Measurements from ENCODE around the gene STRN4. TPM values are rescaled to one million over a fixed set of nuclear protein-coding genes. Genes with fewer than 3 reads are reported as not detected.
A peak's percentile ranks its signal among the peaks of the same experiment; 100 is the strongest.
"Not testable (repeated sequence)": the region's sequence is repeated elsewhere in the genome, so short reads cannot be mapped to it uniquely, and the experiment has no call there.

Gene STRN4
- total RNA-seq, 1 experiment from 2014 or later: 134 TPM

DNA sequence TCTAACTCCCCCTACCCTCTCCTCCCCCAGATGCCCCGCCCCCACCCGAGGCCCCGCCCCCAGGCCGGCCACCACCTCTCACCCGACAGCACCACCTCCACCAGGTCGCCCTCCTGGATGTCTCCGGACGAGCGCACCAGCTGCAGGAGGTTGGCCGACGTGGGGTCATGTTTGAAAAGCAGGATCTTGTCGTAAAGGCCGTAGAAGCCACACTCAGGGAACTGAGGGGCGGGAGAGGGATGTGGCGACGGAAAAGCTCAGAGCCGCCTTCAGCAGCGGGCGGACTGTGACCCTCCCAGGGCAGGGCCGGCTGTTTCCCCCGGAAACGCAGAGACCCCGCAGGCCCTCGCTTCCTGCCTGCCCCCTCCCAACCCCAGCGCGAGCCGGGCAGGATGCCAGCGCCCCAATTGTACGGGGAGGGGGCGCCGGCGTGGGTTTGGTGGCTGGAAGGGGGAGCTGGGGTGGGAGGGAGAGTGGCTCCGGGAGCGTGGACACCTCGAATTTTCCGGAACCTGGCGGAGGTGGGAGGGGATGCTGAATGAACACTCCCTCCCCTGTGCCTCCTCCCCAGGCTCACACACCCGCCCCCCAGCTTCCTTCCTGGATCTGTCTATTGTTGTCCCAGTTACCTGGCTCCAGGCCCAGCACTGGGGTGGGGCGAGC lies 32.3 kb downstream of the STRN4 start:
- H3K4me3 ChIP-seq (ENCODE audit: low read depth, low read length, poor library complexity, severe bottlenecking): peak overlapping the region; percentile 73
- H3K36me3 ChIP-seq (ENCODE audit: insufficient read depth, low read length, poor library complexity, severe bottlenecking): no peaks in the 10 kb centered on the region
- no peaks in the 10 kb centered on the region for H3K9me3 ChIP-seq (ENCODE audit: low read depth, low read length, poor library complexity, severe bottlenecking)
- H3K27ac ChIP-seq (ENCODE audit: low read depth, low read length, poor library complexity, severe bottlenecking): peak overlapping the region; percentile 64
- ChIA-PET POLR2A (ENCODE audit: low non-redundant PET) (interaction anchor here (0.6 kb wide), 1 partner anchor 113 kb away, joined by 4 read pairs; no protein-coding TSS in a partner anchor), CTCF (interaction anchor here (0.6 kb wide), 2 partner anchors 40 to 52 kb away, joined by 3 read pairs; no protein-coding TSS in a partner anchor)
- intact Hi-C loops (cut with micrococcal nuclease; ENCODE audit: unreplicated experiment): no loop called here
- no TSS peak for BruUV-seq (replicated peaks)
- H3K27me3 ChIP-seq (replicated peaks; ENCODE audit: insufficient read depth, low read depth, low read length, poor library complexity): no peaks in the 10 kb centered on the region
- TF ChIP-seq, protein P1, sequence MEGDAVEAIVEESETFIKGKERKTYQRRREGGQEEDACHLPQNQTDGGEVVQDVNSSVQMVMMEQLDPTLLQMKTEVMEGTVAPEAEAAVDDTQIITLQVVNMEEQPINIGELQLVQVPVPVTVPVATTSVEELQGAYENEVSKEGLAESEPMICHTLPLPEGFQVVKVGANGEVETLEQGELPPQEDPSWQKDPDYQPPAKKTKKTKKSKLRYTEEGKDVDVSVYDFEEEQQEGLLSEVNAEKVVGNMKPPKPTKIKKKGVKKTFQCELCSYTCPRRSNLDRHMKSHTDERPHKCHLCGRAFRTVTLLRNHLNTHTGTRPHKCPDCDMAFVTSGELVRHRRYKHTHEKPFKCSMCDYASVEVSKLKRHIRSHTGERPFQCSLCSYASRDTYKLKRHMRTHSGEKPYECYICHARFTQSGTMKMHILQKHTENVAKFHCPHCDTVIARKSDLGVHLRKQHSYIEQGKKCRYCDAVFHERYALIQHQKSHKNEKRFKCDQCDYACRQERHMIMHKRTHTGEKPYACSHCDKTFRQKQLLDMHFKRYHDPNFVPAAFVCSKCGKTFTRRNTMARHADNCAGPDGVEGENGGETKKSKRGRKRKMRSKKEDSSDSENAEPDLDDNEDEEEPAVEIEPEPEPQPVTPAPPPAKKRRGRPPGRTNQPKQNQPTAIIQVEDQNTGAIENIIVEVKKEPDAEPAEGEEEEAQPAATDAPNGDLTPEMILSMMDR (conservative IDR thresholded peaks at IDR 0.05; ENCODE audit: low read depth, low read length): no peak
- peak; percentile 80 for DNase-seq (ENCODE audit: low spot score)
- H3K4me1 ChIP-seq (ENCODE audit: insufficient read depth, low read length, poor library complexity, severe bottlenecking): peaks cover 20% of the 10 kb centered on the region

DNA sequence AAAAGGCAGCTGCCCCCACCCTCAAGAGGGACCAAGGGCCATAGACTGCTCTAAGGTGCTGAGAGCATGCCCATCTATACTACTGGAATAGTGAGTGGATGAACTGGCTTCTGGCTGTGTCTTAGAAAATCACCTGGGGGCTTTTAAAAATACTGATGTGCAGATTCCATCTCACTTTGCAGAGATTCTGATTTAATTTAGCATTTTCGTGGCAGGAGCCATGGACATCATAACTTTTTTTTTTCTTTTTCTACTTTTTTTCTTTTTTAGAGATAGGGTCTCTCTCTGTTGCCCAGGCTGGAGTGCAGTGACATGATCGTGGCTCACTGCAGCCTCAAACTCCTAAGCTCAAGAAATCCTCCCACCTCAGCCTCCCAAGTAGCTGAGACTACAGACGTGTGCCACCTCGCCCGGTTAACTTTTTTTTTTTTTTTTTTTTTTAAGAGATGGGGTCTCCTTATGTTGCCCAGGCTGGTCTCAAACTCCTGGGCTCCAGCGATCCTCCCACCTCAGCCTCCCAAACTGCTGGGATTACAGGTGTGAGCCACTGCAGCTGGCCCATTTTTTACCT lies 33.4 kb downstream of the STRN4 start:
- H3K27ac ChIP-seq (ENCODE audit: low read depth, low read length, poor library complexity, severe bottlenecking); BruUV-seq (replicated peaks); H3K27me3 ChIP-seq (replicated peaks; ENCODE audit: insufficient read depth, low read depth, low read length, poor library complexity); H3K4me3 ChIP-seq (ENCODE audit: low read depth, low read length, poor library complexity, severe bottlenecking); POLR2A ChIA-PET (ENCODE audit: low non-redundant PET); H3K9me3 ChIP-seq (ENCODE audit: low read depth, low read length, poor library complexity, severe bottlenecking); intact Hi-C loops (cut with micrococcal nuclease; ENCODE audit: unreplicated experiment); H3K36me3 ChIP-seq (ENCODE audit: insufficient read depth, low read length, poor library complexity, severe bottlenecking); DNase-seq (ENCODE audit: low spot score): not testable (repeated sequence)
- CTCF ChIA-PET: interaction anchor here (0.6 kb wide), 1 partner anchor 198 kb away, joined by 4 read pairs; no protein-coding TSS in a partner anchor
- H3K4me1 ChIP-seq (ENCODE audit: insufficient read depth, low read length, poor library complexity, severe bottlenecking): peaks cover 20% of the 10 kb centered on the region

DNA sequence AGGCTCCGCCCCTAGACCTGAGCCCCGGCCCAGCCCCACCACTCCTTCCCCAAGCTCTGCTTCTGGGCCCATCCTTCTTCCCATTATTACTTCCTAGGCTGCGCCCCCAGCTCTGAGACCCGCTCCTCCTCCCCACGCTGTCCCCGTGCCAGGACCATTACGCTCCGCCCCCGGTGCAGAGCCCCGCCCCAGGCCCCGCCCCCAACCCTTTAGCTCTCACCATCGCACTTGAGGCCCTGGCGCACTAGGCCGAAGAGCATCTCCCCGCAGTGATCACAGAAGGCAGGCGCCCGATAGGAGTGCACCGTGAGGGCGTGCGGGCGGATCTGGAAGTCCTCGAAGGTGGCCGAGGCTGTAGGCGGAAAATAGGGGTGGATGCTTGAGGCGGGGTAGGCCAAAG lies 35.6 kb downstream of the STRN4 start:
- ChIA-PET CTCF (no interaction called here), POLR2A (ENCODE audit: low non-redundant PET) (interaction anchor here (0.6 kb wide), 1 partner anchor 417 kb away, joined by 7 read pairs; no protein-coding TSS in a partner anchor)
- Histone ChIP-seq H3K9me3 (ENCODE audit: low read depth, low read length, poor library complexity, severe bottlenecking) (no peaks in the 10 kb centered on the region), H3K27ac (ENCODE audit: low read depth, low read length, poor library complexity, severe bottlenecking) (no peak overlapping the region), H3K4me3 (ENCODE audit: low read depth, low read length, poor library complexity, severe bottlenecking) (no peak overlapping the region), H3K36me3 (ENCODE audit: insufficient read depth, low read length, poor library complexity, severe bottlenecking) (no peaks in the 10 kb centered on the region), H3K4me1 (ENCODE audit: insufficient read depth, low read length, poor library complexity, severe bottlenecking) (peaks cover 12% of the 10 kb centered on the region), H3K27me3 (replicated peaks; ENCODE audit: insufficient read depth, low read depth, low read length, poor library complexity) (no peaks in the 10 kb centered on the region)
- TF ChIP-seq, protein P1 (conservative IDR thresholded peaks at IDR 0.05; ENCODE audit: low read depth, low read length): no peak
- DNase-seq (ENCODE audit: low spot score): no peak
- no TSS peak for BruUV-seq (replicated peaks)
- intact Hi-C loops (cut with micrococcal nuclease; ENCODE audit: unreplicated experiment): no loop called here

Data from A673 (cell line).